ENCODE measurements around the gene AIP. TPM values are rescaled to one million over a fixed set of nuclear protein-coding genes. Genes with fewer than 3 reads are reported as not detected.

AIP gene
- total and polyA plus RNA-seq, 2 donors (not counting 1 experiment from before 2014, with no cell fraction given) = 127 to 205 TPM

- Histone ChIP-seq H3K27me3 (replicated peaks in 1 of 4; ENCODE audit: control extremely low read depth in 1 of 4, control insufficient read depth in 3 of 4, insufficient read depth in 4 of 4, low read length in 3 of 4) (no peaks in the 10 kb centered on the region), H4K20me1 (ENCODE audit: control insufficient read depth, insufficient read depth, low read length, poor library complexity, severe bottlenecking) (peaks cover 45% of the 10 kb centered on the region), H3K4me3 (ENCODE audit: control extremely low read depth in 1 of 5, extremely low read depth in 1 of 5, insufficient read depth in 1 of 5, low read depth in 2 of 5, low read length in 4 of 5) (no peak overlapping the region), H3K27ac (ENCODE audit: low read length in 2 of 2) (no peak overlapping the region), H3K4me2 (replicated peaks; ENCODE audit: low read depth, low read length, poor library complexity, severe bottlenecking) (no peak overlapping the region), H3K36me3 (replicated peaks in 1 of 2; ENCODE audit: control extremely low read depth in 1 of 2, control insufficient read depth in 1 of 2, extremely low read depth in 1 of 2, insufficient read depth in 2 of 2, low read length in 1 of 2) (peaks cover 0 to 86% of the 10 kb centered on the region in 2 experiments), H3K9ac (ENCODE audit: low read length) (no peak overlapping the region), H3K79me2 (ENCODE audit: control insufficient read depth, insufficient read depth, low read length) (peaks cover 12% of the 10 kb centered on the region), H2AFZ (ENCODE audit: insufficient read depth, low read depth, low read length, poor library complexity, severe bottlenecking) (no peak overlapping the region), H3K4me1 (ENCODE audit: control insufficient read depth in 2 of 2, insufficient read depth in 2 of 2, low read length in 2 of 2) (no peaks in the 10 kb centered on the region), H3K9me3 (ENCODE audit: control extremely low read depth in 1 of 3, control insufficient read depth in 2 of 3, insufficient read depth in 1 of 3, low read length in 2 of 3) (no peaks in the 10 kb centered on the region)
- no peak for ATAC-seq (ENCODE audit: low read depth)
- WGBS (ENCODE audit: insufficient coverage) = 98% methylated on average over 39 of the region's 59 CpGs
- TF ChIP-seq CTCF (IDR thresholded peaks at IDR 0.05) (no peak), EZH2 (IDR thresholded peaks at IDR 0.05; ENCODE audit: borderline replicate concordance, insufficient read depth, low read depth, low read length, poor library complexity, severe bottlenecking) (no peak)
- CTCF ChIA-PET = no interaction called here
- no peak for DNase-seq
- no peaks in the 10 kb centered on the region for H3K9me3 Mint-ChIP-seq (ENCODE audit: insufficient read depth)
- no peak overlapping the region for H3K27ac Mint-ChIP-seq
- intact Hi-C loops (cut with micrococcal nuclease) = no loop called here
- H3K27me3 Mint-ChIP-seq = no peaks in the 10 kb centered on the region
- H3K4me3 Mint-ChIP-seq = no peak overlapping the region
- peaks cover 2% of the 10 kb centered on the region for H3K4me1 Mint-ChIP-seq
- POLR2A ChIA-PET = no interaction called here
Observed at GRCh38 chr11:67494371-67495233, 11.8 kb downstream of the AIP start.
